HG03575 (cell line): ENCODE measurements around the gene CEP170B.
"Not testable (repeated sequence)": the region's sequence is repeated elsewhere in the genome, so short reads cannot be mapped to it uniquely, and the experiment has no call there.

ENCODE experiments used
- ATAC-seq: cut with Tn5 transposase; IDR thresholded peaks from one replicate; pipeline ENCODE4 v1.9.1; 2021; ENCODE audit not compliant: unreplicated experiment, insufficient number of reproducible peaks, low FRiP score; ENCODE audit errors: extremely low read depth

CEP170B gene

DNA sequence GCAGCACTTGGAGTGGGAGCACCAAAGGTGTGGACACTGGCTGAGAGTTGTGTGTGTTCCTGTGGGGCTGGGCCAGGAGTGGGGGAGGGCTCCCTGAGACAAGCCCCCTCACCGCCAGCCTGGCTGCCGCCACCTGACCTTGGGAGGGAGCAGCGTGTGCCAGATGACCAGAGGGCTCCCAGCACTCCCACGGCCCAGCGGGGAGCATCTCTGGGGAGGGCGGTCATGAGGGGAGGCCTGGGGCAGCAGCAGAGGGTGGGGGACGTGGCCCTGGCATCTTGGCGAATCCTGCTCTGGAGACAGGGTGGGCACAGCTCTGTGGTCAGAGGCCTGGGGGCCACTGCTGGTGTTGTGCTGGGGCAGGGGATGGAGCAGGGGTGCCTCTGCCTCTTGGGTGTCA, 10.7 kb downstream of the CEP170B start:
- no peak for ATAC-seq

DNA sequence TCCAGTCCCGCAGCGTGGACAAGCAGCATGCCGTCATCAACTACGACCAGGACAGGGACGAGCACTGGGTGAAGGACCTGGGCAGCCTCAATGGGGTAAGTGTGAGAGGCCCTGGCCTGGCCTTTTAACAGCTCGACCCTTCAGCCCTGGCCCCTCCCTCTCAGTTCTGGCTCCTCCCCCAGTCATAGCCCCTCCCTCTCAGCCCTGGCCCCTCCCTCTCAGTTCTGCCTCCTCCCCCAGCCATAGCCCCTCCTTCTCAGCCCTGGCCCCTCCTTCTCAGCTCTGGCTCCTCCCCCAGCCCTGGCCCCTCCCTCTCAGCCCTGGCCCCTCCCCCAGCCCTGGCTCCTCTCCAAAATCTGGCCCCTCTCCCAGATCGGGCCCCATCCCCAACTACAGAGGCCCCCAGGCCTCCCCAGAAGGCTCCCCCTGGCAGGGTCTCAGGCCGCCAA, 11.2 kb downstream of the CEP170B start:
- ATAC-seq: no peak

DNA sequence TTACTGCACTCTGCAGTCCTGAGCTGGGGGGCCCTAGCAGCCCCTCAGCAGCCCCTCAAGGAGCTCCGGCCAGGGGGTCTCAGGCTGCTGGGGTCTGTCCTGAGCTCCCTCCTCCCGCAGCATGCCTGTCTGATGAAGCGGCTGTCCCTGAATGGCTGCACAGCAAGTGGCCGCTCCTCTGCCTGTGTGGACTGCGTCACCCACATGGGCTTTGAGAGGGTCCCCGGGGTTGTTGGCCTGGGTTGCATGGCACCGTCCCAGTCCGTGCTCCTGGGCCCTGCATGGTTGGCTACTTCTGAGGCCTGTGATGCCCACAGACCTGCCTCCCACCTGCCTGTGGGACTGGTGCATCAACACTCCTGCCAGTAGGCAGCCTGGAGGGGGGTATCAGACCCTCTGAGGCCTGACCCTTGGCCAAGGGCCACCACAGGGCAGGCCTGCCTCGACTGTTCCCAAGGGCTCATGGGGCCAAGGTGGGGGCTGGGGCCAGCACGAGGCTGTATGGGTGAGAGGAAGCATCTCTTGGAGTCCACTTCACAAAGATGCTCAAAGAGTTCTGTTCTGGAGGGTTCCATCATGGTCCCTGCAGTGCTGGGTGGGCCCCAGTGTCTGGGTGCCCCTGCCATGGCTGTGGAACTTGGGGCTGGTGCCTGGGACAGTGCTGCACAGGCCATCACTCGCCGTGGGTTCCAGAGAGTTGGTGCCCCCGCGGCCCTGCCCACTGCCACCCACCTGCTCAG, 12.2 kb downstream of the CEP170B start:
- ATAC-seq: no peak

DNA sequence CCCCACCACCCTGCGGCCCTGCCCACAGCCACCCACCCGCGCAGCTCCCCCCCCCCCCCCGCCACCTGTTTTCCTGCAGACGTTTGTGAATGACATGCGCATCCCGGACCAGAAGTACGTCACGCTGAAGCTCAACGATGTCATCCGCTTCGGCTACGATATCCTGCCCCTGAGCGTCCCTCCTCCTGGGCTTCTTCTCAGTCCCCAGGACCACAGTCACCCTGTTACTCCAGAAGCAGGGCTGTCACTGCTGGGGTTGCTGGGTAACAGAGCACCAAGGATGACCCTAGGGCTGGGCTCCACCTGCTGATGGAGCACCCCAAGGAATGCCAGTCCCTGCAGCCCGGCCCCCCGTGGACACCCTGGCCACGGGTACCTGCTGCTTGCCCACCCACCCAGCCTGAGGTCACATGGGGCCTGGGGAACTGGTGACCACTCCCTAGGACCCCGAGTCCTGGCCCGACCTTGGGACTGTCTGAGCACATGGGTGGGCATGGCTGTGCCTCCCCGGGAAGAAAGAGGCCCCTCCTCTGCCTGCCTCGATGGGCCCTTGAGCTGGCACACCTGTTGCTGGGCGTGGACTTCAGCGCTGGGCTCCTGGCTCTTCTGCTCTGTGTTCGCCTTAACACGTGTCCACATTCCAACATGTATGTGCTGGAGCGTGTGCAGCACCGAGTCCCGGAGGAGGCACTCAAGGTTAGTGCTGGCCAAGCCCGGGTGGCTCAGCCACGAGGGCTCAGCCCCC, 12.9 kb downstream of the CEP170B start:
- ATAC-seq: no peak

DNA sequence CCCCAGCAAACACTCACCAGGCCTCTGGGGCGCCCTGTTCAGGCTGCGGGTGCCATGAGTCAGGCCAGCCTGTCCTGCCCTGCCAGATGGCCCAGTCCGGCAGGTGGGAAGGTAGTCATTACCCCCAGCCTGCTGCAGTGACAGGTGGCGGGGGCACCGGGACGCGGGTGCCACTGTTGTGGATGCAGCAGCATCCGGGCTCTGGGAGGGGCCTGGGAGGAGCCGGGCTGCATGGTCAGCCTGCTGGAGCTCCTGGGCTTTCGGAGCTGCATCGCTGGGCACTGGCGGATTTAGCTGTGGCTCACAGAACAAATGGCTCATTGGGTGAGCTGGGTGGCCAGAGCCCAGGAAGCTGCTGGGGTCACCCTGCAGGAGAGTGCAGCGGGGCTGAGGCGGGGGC, 13.5 kb downstream of the CEP170B start:
- no peak for ATAC-seq

DNA sequence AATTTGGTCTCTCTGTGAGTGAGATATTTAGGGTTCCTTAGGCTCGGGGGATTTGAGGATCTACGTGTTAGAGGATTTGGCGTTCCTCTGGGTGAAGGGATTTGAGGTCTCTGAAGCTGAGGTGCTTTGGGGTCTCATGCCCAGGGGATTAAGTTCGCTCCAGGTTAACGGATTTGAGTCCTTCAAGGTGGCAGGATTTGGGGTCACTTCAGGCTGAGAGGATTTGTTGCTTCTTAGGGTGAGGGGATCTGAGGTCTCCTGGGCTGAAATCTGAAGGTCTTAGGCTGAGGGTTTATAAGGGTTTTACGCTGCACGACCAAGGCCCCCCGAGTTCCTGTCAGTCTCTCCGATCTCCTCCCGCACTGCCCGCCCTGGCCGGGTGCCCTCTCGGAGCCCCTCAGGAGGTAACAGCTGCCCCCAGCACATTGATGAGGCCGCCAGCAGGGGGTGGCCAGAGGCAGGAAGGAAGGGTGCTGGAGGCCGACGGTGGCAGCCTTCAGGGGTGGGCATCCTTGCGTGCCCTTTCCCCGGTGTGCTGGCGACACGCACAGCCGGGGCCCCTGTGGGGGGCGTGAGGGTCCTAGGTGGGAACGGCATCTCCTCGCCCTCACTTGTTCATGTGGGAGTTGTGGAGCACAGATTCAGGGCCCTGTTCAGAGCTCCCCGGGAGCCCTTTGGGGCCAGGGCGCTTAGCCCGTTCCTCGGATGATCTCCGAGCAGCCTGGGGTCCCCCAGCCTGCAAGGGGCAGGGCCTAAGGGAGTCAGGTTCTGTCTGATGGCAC, 14.3 kb downstream of the CEP170B start:
- no peak for ATAC-seq

DNA sequence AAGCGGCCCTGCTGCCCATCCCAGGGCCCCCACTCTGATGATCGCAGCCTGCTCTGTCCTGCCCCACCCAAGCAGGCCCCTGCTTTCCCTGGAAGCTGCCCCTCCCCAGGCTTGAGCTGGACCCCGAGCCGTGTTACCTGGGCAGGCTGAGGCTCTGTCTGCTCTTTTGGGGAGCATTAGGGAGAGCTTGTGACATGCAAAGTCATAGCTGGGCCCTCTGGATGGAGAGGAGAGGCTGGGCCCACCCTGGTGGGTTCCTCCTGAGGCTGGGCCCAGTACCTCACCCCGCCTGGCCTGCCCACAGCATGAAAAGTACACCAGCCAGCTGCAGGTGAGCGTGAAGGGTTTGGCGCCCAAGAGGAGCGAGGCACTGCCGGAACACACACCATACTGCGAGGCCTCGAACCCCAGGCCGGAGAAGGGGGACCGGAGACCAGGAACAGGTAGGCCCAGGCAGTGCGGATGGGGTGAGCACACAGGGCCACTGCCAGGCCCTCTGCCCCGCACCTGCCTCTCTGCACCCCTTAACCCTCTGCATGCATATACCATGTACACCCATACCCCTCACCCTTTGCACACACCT, 15.0 kb downstream of the CEP170B start:
- no peak for ATAC-seq

DNA sequence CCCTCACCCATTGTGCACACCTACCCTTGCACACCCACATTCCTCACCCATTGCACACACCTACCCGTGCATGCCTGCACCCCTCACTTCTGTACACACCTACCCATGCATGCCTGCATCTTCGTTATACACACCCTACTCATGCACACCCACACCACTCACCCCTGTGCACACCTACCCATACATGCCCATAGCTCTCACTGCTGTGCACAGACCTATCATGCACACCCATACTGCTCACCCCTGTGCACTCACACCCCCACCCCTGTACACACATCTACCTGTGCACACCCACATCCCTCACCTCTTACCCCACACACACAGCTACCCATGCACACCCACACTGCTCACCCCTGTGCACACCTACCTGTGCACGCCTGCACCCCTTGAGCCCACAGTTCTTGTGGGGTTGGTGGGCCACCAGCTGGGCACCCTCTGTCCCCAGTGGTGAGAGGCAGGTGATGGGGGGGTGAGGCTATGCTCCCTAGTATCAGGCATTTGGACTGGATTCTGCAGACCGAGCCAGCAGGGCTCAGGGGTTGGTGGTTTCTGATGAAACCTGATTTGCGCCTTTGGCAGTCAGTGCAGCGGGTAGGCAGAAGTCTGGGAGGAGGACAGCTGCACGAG, 15.6 kb downstream of the CEP170B start:
- ATAC-seq: no peak

DNA sequence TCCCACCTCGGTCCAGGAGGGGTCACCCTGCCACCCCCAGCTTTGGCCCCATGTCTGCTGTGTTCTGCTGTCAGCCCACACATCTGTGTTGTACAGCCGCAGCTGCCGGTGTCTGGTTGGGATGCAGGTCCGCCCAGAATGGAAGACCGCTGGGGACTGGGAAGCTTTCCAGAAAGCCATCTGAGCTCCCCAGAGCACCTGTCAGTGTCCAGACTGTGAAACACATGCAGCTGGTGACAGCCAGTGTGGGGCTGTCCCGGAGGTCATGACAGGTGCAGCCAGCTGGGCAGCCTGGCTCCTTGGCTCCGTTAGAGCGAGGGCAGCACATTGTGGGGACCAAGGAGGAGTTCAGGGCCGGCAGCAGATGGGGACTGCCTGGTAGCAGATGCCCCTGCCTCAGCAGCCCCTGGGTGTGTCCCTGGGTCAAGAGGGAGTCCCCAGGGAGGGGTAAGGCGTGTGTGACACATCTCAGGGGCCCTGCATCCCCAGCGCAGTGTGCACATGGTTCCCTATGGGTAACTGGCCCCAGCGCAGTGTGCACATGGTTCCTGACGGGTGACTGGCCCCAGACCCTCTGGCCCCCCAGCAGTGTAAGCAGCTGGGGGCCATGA, 16.4 kb downstream of the CEP170B start:
- no peak for ATAC-seq

DNA sequence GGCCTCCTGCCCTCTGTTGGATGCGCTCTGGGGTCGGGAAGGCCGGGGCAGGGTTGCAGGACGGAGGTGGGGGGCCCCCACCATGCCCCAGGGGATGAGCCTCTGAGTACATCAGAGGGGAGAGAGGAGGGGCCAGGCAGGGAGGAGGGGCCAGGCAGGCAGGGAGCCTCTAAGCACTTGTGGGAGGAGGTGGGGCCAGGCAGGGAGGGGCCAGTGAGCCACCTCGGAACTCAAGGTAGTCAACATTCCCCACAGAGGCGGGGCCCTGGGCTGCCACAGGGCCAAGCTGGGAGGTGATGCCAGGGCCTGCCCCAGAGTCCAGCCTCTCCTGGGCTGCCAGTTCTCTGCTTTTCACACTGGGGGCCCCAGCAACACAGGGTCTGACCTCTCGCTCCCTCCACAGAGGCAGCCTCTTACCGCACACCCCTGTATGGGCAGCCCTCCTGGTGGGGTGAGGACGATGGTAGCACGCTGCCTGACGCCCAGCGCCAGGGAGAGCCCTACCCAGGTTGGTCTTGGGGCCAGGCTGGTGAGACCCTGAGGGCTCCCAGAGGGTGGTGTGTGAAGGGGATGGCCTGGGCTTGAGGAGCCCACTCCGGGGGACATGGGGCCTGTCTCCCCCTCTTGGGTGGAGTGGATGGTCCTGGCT, 17.4 kb downstream of the CEP170B start:
- ATAC-seq: no peak

DNA sequence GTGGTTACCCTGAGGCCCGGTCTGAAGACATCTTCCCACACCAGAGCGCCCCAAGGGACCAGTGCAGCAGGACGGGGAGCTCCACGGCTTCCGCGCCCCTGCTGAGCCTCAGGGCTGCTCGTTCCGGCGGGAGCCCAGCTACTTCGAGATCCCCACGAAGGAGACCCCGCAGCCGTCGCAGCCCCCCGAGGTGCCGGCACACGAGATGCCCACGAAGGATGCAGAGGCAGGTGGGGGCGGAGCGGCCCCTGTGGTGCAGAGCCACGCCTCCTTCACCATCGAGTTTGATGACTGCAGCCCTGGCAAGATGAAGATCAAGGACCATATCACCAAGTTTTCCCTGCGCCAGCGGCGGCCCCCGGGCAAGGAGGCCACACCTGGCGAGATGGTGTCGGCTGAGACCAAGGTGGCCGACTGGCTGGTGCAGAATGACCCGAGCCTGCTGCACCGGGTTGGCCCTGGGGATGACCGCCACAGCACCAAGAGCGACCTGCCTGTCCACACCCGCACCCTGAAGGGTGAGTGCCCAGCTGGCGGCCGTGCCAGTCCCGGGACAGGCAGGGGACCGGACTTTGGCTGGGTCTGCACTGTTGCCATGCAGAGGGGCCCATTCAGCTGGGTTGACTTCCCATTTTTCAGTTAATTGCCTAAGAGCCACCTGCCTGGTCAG, 18.1 kb downstream of the CEP170B start:
- ATAC-seq: no peak

DNA sequence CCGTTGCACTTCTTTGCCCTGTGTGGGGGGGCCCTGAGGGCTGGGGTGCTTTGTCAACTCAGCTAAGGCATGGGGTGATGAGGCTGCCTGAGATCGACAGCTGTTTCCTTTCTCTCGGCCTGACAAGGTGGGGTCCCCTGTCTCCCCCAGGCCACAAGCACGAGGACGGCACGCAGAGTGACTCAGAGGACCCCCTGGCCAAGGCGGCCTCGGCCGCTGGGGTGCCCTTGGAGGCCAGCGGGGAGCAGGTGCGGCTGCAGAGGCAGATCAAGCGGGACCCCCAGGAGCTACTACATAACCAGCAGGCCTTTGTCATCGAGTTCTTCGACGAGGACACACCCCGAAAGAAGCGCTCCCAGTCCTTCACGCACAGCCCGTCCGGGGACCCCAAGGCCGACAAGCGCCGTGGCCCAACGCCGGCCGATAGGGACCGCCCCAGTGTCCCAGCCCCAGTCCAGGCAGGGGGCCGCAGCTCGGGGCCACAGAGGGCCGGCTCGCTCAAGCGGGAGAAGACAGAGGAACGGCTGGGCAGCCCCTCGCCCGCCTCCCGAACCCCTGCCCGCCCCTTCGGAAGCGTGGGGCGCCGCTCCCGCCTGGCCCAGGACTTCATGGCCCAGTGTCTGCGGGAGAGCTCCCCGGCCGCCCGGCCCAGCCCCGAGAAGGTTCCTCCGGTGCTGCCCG, 18.8 kb downstream of the CEP170B start:
- ATAC-seq: no peak

DNA sequence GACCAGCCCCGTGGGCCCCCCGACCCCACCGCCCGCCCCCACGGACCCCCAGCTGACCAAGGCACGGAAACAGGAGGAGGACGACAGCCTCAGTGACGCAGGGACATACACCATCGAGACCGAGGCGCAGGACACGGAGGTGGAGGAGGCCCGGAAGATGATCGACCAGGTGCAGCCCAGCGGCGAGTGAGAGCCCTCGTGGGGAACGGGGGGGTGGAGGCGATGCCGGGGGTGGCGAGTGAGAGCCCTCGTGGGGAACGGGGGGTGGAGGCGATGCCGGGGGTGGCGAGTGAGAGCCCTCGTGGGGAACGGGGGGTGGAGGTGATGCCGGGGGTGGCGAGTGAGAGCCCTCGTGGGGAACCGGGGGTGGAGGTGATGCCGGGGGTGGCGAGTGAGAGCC, 19.3 kb downstream of the CEP170B start:
- ATAC-seq: not testable (repeated sequence)

DNA sequence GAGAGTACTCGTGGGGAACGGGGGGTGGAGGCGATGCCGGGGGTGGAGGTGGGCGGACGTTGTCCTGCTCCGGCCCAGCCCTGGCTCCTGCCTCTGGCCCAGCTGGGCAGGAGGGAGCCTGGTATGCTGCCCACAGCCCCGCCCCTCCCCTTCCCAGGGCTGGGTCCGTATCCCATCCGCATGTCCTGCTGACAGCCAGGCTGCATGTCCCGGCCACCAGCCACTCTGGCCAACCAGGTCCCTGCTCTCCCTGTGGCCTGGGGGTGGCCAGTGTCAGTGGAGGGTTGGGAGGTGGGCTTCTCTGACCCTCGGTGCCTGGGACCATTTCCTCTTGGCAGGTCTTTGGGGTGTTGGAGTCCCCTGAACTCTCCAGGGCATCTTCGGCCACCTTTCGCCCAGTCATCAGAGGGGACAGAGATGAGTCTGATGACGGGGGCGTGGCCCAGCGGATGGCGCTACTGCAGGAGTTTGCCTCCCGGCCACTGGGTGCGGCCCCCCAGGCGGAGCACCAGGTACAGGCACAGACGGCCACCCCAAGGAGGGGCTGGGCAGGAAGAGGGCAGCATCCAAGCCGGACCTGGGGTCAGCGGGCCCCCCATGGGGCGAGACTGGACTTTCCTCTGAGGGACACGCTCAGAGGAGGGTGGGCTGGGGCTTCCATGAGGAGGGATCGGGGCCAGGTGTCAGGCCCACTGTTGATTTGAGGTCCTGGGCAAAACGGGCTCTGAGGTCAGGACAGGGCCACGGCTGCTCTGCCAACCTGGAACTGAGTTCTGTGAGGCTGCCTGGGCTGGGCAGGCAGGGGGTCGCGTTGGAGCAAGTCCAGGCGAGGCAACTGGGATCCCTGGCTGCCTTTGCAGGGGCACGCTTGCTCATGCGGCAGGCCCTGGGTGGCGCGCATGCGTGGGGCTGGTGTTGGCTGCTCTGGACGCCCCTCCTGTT, 20.2 kb downstream of the CEP170B start:
- no peak for ATAC-seq

DNA sequence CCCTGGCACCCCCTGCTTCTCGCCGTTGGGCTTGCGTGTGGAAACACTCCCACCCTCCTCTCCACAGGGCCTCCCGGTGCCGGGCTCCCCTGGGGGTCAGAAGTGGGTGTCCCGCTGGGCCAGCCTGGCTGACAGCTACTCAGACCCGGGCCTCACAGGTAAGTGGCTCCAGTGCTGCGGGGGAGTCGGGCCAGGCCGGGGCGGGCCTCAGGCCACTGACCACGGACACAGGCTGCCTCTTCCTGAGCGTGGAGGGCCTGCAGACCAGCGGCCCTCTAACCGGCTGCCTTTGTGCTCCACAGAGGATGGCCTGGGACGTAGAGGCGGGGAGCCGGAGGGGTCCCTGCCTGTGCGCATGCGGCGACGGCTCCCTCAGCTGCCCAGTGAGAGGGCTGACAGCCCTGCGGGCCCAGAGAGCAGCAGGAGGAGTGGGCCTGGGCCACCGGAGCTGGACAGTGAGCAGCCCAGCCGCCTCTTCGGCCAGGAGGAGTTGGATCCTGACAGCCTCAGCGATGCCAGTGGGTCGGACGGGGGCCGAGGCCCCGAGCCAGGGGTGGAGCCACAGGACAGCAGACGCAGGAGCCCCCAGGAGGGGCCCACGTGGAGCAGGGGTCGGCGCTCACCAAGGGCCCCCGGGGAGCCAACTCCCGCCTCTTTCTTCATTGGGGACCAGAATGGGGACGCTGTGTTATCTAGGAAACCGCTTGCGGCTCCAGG, 21.1 kb downstream of the CEP170B start:
- no peak for ATAC-seq
